MM.1S (cell line): ENCODE results near the gene OPRD1.

Experiments
- DNase-seq: peaks from one replicate; pipeline ENCODE4 v3.0.0-alpha.2; 2015
- H2AFZ ChIP-seq: fragments of 300-600 bp; sonication (generic); 2 replicates; pipeline ENCODE4 v1.6.0; 2016; ENCODE audit warnings: antibody characterized with exemption, low read length
- H3F3A ChIP-seq: fragments of 300-600 bp; sonication (generic); 2 replicates; pipeline ENCODE4 v1.6.1; 2016; ENCODE audit warnings: mild to moderate bottlenecking, antibody characterized with exemption, low read length, moderate library complexity, mixed read lengths; ENCODE audit not compliant: insufficient read depth
- H3K27ac ChIP-seq: fragments of 300-600 bp; sonication (generic); 2 replicates; pipeline ENCODE4 v1.5.1; 2016; ENCODE audit warnings: mild to moderate bottlenecking, low read length
- H3K27me3 ChIP-seq: fragments of 300-600 bp; sonication (generic); replicated peaks from 2 replicates; pipeline ENCODE4 v1.6.0; 2016; ENCODE audit warnings: low read length; ENCODE audit not compliant: insufficient read depth
- H3K36me3 ChIP-seq: fragments of 300-600 bp; sonication (generic); replicated peaks from 2 replicates; pipeline ENCODE4 v1.6.1; 2016; ENCODE audit warnings: mild to moderate bottlenecking, low read length, mixed read lengths; ENCODE audit not compliant: insufficient read depth
- H3K4me1 ChIP-seq: fragments of 300-600 bp; sonication (generic); 2 replicates; pipeline ENCODE4 v1.6.1; 2016; ENCODE audit warnings: low read length, mixed read lengths
- H3K4me2 ChIP-seq: fragments of 300-600 bp; sonication (generic); 2 replicates; pipeline ENCODE4 v1.6.0; 2016; ENCODE audit warnings: low read depth, low read length
- H3K4me3 ChIP-seq: fragments of 300-600 bp; sonication (generic); 2 replicates; pipeline ENCODE4 v1.5.1; 2016; ENCODE audit warnings: low read length, mixed read lengths
- H3K79me2 ChIP-seq: fragments of 300-600 bp; sonication (generic); 2 replicates; pipeline ENCODE4 v1.6.1; 2016; ENCODE audit warnings: mixed run types, low read length, mixed read lengths
- H3K9ac ChIP-seq: fragments of 300-600 bp; sonication (generic); 2 replicates; pipeline ENCODE4 v1.6.1; 2016; ENCODE audit warnings: low read length, mixed read lengths
- H3K9me2 ChIP-seq: fragments of 300-600 bp; sonication (generic); replicated peaks from 2 replicates; pipeline ENCODE4 v1.6.1; 2016; ENCODE audit warnings: mild to moderate bottlenecking, low read length, mixed read lengths; ENCODE audit not compliant: insufficient read depth
- H3K9me3 ChIP-seq: fragments of 300-600 bp; sonication (generic); replicated peaks from 2 replicates; pipeline ENCODE4 v1.6.1; 2016; ENCODE audit warnings: mild to moderate bottlenecking, low read length, mixed read lengths; ENCODE audit not compliant: insufficient read depth
- H4K20me1 ChIP-seq: fragments of 300-600 bp; sonication (generic); 2 replicates; pipeline ENCODE4 v1.6.1; 2016; ENCODE audit warnings: mild to moderate bottlenecking, low read length, moderate library complexity, mixed read lengths; ENCODE audit not compliant: insufficient read depth
- EZH2 ChIP-seq: fragments of 300-600 bp; sonication (generic); optimal IDR thresholded peaks from 2 replicates; pipeline ENCODE3; 2017; ENCODE audit warnings: low read depth, mild to moderate bottlenecking, antibody characterized with exemption, low read length, mixed read lengths
- EZH2phosphoT487 ChIP-seq: fragments of 300-600 bp; sonication (generic); IDR thresholded peaks from 2 replicates; pipeline ENCODE4 v1.6.1; 2018; ENCODE audit warnings: antibody characterized with exemption, low read length
- TF ChIP-seq, protein P1 (sequence below): fragments of 300-600 bp; sonication (generic); IDR thresholded peaks from 2 replicates; pipeline ENCODE4 v1.5.1; 2016; ENCODE audit warnings: antibody characterized with exemption, low read length, mixed read lengths

The OPRD1 gene

DNA sequence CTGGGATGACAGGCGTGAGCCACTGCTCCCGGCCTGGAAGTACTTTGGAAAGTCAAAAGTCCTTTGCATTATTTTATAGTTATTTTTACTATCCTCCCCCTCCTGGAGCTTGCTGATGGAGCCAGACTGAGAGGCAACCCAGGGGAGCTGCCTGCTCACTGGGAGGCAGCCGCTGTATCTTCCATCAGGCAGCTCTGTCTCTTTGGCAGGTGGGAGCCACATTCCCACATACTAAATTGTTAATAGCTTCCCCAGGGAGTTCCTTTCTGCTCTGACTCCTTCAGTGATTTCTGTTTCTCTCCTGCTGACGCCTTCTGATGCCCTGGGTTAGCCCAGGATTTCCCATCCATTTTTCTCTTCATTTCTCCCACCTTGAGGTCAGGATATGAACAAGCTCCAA is 4.9 kb upstream of the OPRD1 start:
- H3K4me1 ChIP-seq = no peaks in the 10 kb centered on the region
- no peak overlapping the region for H2AFZ ChIP-seq
- H3K79me2 ChIP-seq = no peaks in the 10 kb centered on the region
- no peak for TF ChIP-seq EZH2
- TF ChIP-seq EZH2phosphoT487 = no peak
- TF ChIP-seq, protein P1, sequence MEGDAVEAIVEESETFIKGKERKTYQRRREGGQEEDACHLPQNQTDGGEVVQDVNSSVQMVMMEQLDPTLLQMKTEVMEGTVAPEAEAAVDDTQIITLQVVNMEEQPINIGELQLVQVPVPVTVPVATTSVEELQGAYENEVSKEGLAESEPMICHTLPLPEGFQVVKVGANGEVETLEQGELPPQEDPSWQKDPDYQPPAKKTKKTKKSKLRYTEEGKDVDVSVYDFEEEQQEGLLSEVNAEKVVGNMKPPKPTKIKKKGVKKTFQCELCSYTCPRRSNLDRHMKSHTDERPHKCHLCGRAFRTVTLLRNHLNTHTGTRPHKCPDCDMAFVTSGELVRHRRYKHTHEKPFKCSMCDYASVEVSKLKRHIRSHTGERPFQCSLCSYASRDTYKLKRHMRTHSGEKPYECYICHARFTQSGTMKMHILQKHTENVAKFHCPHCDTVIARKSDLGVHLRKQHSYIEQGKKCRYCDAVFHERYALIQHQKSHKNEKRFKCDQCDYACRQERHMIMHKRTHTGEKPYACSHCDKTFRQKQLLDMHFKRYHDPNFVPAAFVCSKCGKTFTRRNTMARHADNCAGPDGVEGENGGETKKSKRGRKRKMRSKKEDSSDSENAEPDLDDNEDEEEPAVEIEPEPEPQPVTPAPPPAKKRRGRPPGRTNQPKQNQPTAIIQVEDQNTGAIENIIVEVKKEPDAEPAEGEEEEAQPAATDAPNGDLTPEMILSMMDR = no peak
- DNase-seq = no peak
- no peaks in the 10 kb centered on the region for H3K36me3 ChIP-seq
- no peak overlapping the region for H3K4me3 ChIP-seq
- H3K9me2 ChIP-seq = no peaks in the 10 kb centered on the region
- no peaks in the 10 kb centered on the region for H3K9me3 ChIP-seq
- no peak overlapping the region for H3K27ac ChIP-seq
- no peak overlapping the region for H3K4me2 ChIP-seq
- no peaks in the 10 kb centered on the region for H3F3A ChIP-seq
- no peaks in the 10 kb centered on the region for H4K20me1 ChIP-seq
- no peak overlapping the region for H3K9ac ChIP-seq
- peaks cover 22% of the 10 kb centered on the region for H3K27me3 ChIP-seq

DNA sequence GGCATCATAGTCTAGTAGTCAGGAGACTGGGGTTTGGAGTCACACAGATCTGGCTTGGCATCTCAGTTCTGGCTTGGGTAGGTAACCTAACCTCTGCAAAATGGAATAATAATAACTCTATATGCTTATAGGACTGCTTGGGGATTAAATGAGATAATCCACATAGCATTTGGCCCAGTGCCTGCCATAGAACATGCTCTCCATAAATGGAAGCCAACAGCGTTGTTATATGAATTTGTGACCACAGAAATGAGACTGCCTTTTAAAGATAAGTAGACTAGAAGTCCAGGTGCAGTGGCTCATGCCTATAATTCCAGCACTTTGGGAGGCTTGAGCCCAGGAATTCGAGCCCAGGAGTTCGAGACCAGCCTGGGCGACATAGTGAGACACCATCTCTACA is 4.0 kb upstream of the OPRD1 start:
- H3K4me3 ChIP-seq = no peak overlapping the region

DNA sequence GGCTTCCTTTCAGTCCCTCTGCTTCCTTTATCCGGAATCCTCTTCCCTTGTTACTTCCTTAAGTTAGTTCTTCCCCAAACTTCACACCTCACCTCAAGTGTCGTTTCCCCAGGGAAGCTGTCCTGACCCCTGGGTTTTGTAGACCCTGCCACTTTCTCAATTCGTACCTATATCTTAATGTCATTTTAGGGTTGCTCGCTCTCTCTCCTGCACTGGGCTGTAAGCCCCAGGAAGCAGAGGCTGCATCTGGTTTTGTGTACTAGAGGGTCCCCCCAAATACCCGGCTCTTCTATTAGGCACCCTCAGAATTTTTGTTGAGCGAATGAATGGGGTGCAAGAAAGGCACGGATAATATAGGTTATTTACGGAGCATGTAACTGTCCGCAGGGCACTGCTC is 603 bp upstream of the OPRD1 start:
- Histone ChIP-seq H3K27ac (no peak overlapping the region), H3F3A (no peaks in the 10 kb centered on the region), H3K27me3 (peaks cover 63% of the 10 kb centered on the region), H3K79me2 (no peaks in the 10 kb centered on the region), H4K20me1 (no peaks in the 10 kb centered on the region), H3K36me3 (no peaks in the 10 kb centered on the region), H3K4me2 (no peak overlapping the region), H3K9me3 (no peaks in the 10 kb centered on the region), H3K4me1 (no peaks in the 10 kb centered on the region), H3K9ac (no peak overlapping the region), H3K4me3 (no peak overlapping the region), H2AFZ (no peak overlapping the region), H3K9me2 (no peaks in the 10 kb centered on the region)
- DNase-seq = no peak
- TF ChIP-seq EZH2 (peak; percentile 51), EZH2phosphoT487 (0 out of 2 replicates have a peak, but pooled peaks have one; percentile 56)
- TF ChIP-seq, protein P1 = no peak

More for the DNA sequence above, 4.0 kb upstream of the OPRD1 start:
- Histone ChIP-seq H3K36me3 (no peaks in the 10 kb centered on the region), H3F3A (no peaks in the 10 kb centered on the region), H3K4me1 (no peaks in the 10 kb centered on the region), H2AFZ (no peak overlapping the region), H3K9me2 (no peaks in the 10 kb centered on the region), H3K27ac (no peak overlapping the region), H3K4me2 (no peak overlapping the region), H4K20me1 (no peaks in the 10 kb centered on the region), H3K27me3 (peaks cover 29% of the 10 kb centered on the region), H3K79me2 (no peaks in the 10 kb centered on the region), H3K9ac (no peak overlapping the region), H3K9me3 (no peaks in the 10 kb centered on the region)
- TF ChIP-seq EZH2 = no peak
- TF ChIP-seq, protein P1 = no peak
- no peak for TF ChIP-seq EZH2phosphoT487
- no peak for DNase-seq
